GM18517 (cell line): ENCODE data around the gene CREBRF.
"Not testable (repeated sequence)": the region's sequence is repeated elsewhere in the genome, so short reads cannot be mapped to it uniquely, and the experiment has no call there.

Experiments
- ATAC-seq: cut with Tn5 transposase; IDR thresholded peaks from one replicate; pipeline ENCODE4 v1.9.1; 2021; ENCODE audit warnings: mild to moderate bottlenecking, moderate library complexity; ENCODE audit not compliant: unreplicated experiment

CREBRF gene

GRCh38 chr5:173075970-173076369 lies 19.8 kb downstream of the CREBRF start:
- no peak for ATAC-seq

- not testable (repeated sequence) for ATAC-seq
Observed at GRCh38 chr5:173076471-173076870, 20.3 kb downstream of the CREBRF start.

GRCh38 chr5:173078878-173079277 lies 22.7 kb downstream of the CREBRF start:
- ATAC-seq = no peak

GRCh38 chr5:173089581-173089980 lies 33.4 kb downstream of the CREBRF start:
- no peak for ATAC-seq

- ATAC-seq = no peak
Observed at GRCh38 chr5:173090639-173091038, 34.5 kb downstream of the CREBRF start.

GRCh38 chr5:173091981-173092380 lies 35.8 kb downstream of the CREBRF start:
- ATAC-seq = no peak

GRCh38 chr5:173093606-173094005 lies 37.5 kb downstream of the CREBRF start:
- no peak for ATAC-seq

- no peak for ATAC-seq
Observed at GRCh38 chr5:173094012-173094661, 38.0 kb downstream of the CREBRF start.

GRCh38 chr5:173098787-173099186 lies 42.6 kb downstream of the CREBRF start:
- no peak for ATAC-seq

GRCh38 chr5:173099461-173099860 lies 43.3 kb downstream of the CREBRF start:
- no peak for ATAC-seq

GRCh38 chr5:173101245-173101644 lies 45.1 kb downstream of the CREBRF start:
- ATAC-seq = no peak

- ATAC-seq = no peak
Observed at GRCh38 chr5:173103411-173103810, 47.3 kb downstream of the CREBRF start.

GRCh38 chr5:173108914-173109313 lies 52.8 kb downstream of the CREBRF start:
- no peak for ATAC-seq

- no peak for ATAC-seq
Observed at GRCh38 chr5:173114536-173114935, 58.4 kb downstream of the CREBRF start.

- no peak for ATAC-seq
Observed at GRCh38 chr5:173119719-173120118, 63.6 kb downstream of the CREBRF start.

GRCh38 chr5:173123416-173123815 lies 67.3 kb downstream of the CREBRF start:
- ATAC-seq = no peak

GRCh38 chr5:173132166-173132565 lies 76.0 kb downstream of the CREBRF start:
- ATAC-seq = not testable (repeated sequence)

GRCh38 chr5:173138707-173139106 lies 82.6 kb downstream of the CREBRF start:
- ATAC-seq = no peak

GRCh38 chr5:173139631-173140030 lies 83.5 kb downstream of the CREBRF start:
- no peak for ATAC-seq

- no peak for ATAC-seq
Observed at GRCh38 chr5:173140769-173141168, 84.6 kb downstream of the CREBRF start.

GRCh38 chr5:173143567-173143966 lies 87.4 kb downstream of the CREBRF start:
- no peak for ATAC-seq

GRCh38 chr5:173144200-173145176 lies 88.3 kb downstream of the CREBRF start, which contains the start of gene BNIP1:
TSS of gene BNIP1 (plus strand) at chr5:173144531. CDS start at chr5:173144546, 15 bp downstream.
- ATAC-seq = peak; percentile 78
